A673 (cell line): ENCODE data around the gene SLC44A1. TPM values are rescaled to one million over a fixed set of nuclear protein-coding genes. Genes with fewer than 3 reads are reported as not detected.

Experiments
- BruUV-seq: library from RNA; stranded (reverse); fragments of 400-500 nt; replicated peaks from 2 replicates; lab custom pipeline; 2021; lab: Mats Ljungman, UMichigan
- CTCF ChIA-PET: fragments of 300-600 bp; sonication (Branson Sonifier 250); formaldehyde crosslinking; loops from one replicate; lab custom pipeline; 2022; ENCODE audit warnings: antibody characterized with exemption; lab: Charles Lee
- POLR2A ChIA-PET: fragments of 300-600 bp; sonication (Branson Sonifier 250); formaldehyde crosslinking; loops from one replicate; lab custom pipeline; 2022; ENCODE audit warnings: antibody characterized with exemption; ENCODE audit not compliant: low non-redundant PET; lab: Charles Lee
- DNase-seq: peaks from one replicate; pipeline ENCODE4 v3.0.0-alpha.2; 2015; ENCODE audit warnings: low spot score
- H3K27ac ChIP-seq: fragments of 200-600 bp; sonication (generic); 2 replicates; pipeline ENCODE4 v1.5.1; 2016; ENCODE audit warnings: mixed run types, low read depth, mild to moderate bottlenecking, mixed read lengths, antibody characterized with exemption, low read length; ENCODE audit not compliant: poor library complexity, severe bottlenecking
- H3K27me3 ChIP-seq: fragments of 200-600 bp; sonication (generic); replicated peaks from 2 replicates; pipeline ENCODE4 v1.6.1; 2017; ENCODE audit warnings: mixed run types, low read depth, mild to moderate bottlenecking, mixed read lengths, antibody characterized with exemption, low read length; ENCODE audit not compliant: insufficient read depth, poor library complexity
- H3K36me3 ChIP-seq: fragments of 200-600 bp; sonication (generic); 2 replicates; pipeline ENCODE4 v1.6.1; 2016; ENCODE audit warnings: mixed run types, mild to moderate bottlenecking, mixed read lengths, antibody characterized with exemption, low read length; ENCODE audit not compliant: insufficient read depth, poor library complexity, severe bottlenecking
- H3K4me1 ChIP-seq: fragments of 200-600 bp; sonication (generic); 2 replicates; pipeline ENCODE4 v1.6.1; 2017; ENCODE audit warnings: mixed run types, mild to moderate bottlenecking, mixed read lengths, antibody characterized with exemption, low read length; ENCODE audit not compliant: insufficient read depth, poor library complexity, severe bottlenecking
- H3K4me3 ChIP-seq: fragments of 200-600 bp; sonication (generic); 2 replicates; pipeline ENCODE4 v1.5.1; 2016; ENCODE audit warnings: low read depth, mixed run types, mild to moderate bottlenecking, mixed read lengths, low read length; ENCODE audit not compliant: poor library complexity, severe bottlenecking
- H3K9me3 ChIP-seq: fragments of 200-600 bp; sonication (generic); 2 replicates; pipeline ENCODE4 v1.6.1; 2016; ENCODE audit warnings: mixed run types, low read depth, mild to moderate bottlenecking, mixed read lengths, antibody characterized with exemption, low read length; ENCODE audit not compliant: poor library complexity, severe bottlenecking
- CTCF ChIP-seq: fragments of 300-800, 200-600 bp; sonication (generic); conservative IDR thresholded peaks from 2 replicates; pipeline ENCODE4 v1.5.1; 2017; ENCODE audit warnings: low read depth, mild to moderate bottlenecking, antibody characterized with exemption, low read length, moderate library complexity, mixed read lengths
- EZH2 ChIP-seq: fragments of 200-600 bp; sonication (generic); IDR thresholded peaks from 2 replicates; pipeline ENCODE4 v1.6.1; 2017; ENCODE audit warnings: borderline replicate concordance, low read depth, mild to moderate bottlenecking, mixed read lengths, antibody characterized with exemption, low read length; ENCODE audit not compliant: poor library complexity, severe bottlenecking
- intact Hi-C: fragments of 100-400 bp; cut with micrococcal nuclease; formaldehyde crosslinking; loops from one replicate; pipeline ENCODE4 v1.10.0; 2022; ENCODE audit not compliant: unreplicated experiment
- total RNA-seq: library from RNA; stranded (reverse); gene quantifications from 2 replicates; pipeline ENCODE4 v1.2.3, GENCODE V29; 2021

The SLC44A1 gene
- total RNA-seq, 1 experiment from 2014 or later: 11.9 TPM

GRCh38 chr9:105282870-105283621 lies 38.6 kb downstream of the SLC44A1 start:
- H3K27me3 ChIP-seq: no peaks in the 10 kb centered on the region
- DNase-seq: no peak
- POLR2A ChIA-PET: no interaction called here
- CTCF ChIA-PET: no interaction called here
- H3K27ac ChIP-seq: no peak overlapping the region
- no TSS peak for BruUV-seq
- no peak overlapping the region for H3K4me3 ChIP-seq
- no peaks in the 10 kb centered on the region for H3K9me3 ChIP-seq
- TF ChIP-seq CTCF (no peak), EZH2 (no peak)
- no peaks in the 10 kb centered on the region for H3K36me3 ChIP-seq
- H3K4me1 ChIP-seq: no peaks in the 10 kb centered on the region
- intact Hi-C loops: no loop called here

GRCh38 chr9:105283795-105284194 lies 39.3 kb downstream of the SLC44A1 start:
- Histone ChIP-seq H3K4me1 (no peaks in the 10 kb centered on the region), H3K36me3 (no peaks in the 10 kb centered on the region), H3K27me3 (no peaks in the 10 kb centered on the region), H3K9me3 (no peaks in the 10 kb centered on the region), H3K27ac (no peak overlapping the region), H3K4me3 (no peak overlapping the region)
- intact Hi-C loops: no loop called here
- CTCF ChIA-PET: no interaction called here
- DNase-seq: no peak
- BruUV-seq: no TSS peak
- TF ChIP-seq CTCF (no peak), EZH2 (no peak)
- POLR2A ChIA-PET: no interaction called here

- intact Hi-C loops: no loop called here
- BruUV-seq: no TSS peak
- Histone ChIP-seq H3K4me3 (no peak overlapping the region), H3K9me3 (no peaks in the 10 kb centered on the region), H3K36me3 (no peaks in the 10 kb centered on the region), H3K27ac (no peak overlapping the region), H3K4me1 (no peaks in the 10 kb centered on the region), H3K27me3 (no peaks in the 10 kb centered on the region)
- TF ChIP-seq CTCF (no peak), EZH2 (no peak)
- CTCF ChIA-PET: no interaction called here
- no peak for DNase-seq
- POLR2A ChIA-PET: no interaction called here
These were observed 40.0 kb downstream of the SLC44A1 start for GRCh38 chr9:105284463-105284862.
